K562 (cell line): ENCODE measurements around the gene TNFRSF18. TPM values are rescaled to one million over a fixed set of nuclear protein-coding genes. Genes with fewer than 3 reads are reported as not detected.

Source experiments
- CBFA2T3 ChIP-seq: fragments of 450-650 bp; IDR thresholded peaks from 2 replicates; pipeline ENCODE4 v1.6.1; 2017
- CHD7 ChIP-seq: fragments of 200-600 bp; sonication (generic); IDR thresholded peaks from one replicate; pipeline ENCODE4 v1.6.1; 2012; ENCODE audit warnings: mild to moderate bottlenecking, low read depth, low read length, inconsistent platforms
- DDX20 ChIP-seq: fragments of 450-650 bp; IDR thresholded peaks from 2 replicates; pipeline ENCODE4 v1.6.1; 2016; ENCODE audit warnings: missing genetic modification characterization, low read depth, mild to moderate bottlenecking, missing compliant biosample characterization, moderate library complexity
- EHMT2 ChIP-seq: fragments of 450-650 bp; IDR thresholded peaks from 2 replicates; pipeline ENCODE4 v1.6.1; 2018; ENCODE audit warnings: antibody characterized with exemption
- FOXM1 ChIP-seq, 2 experiments: fragments of 450-650 bp in 1 of 2; sonication (generic) in 1 of 2; formaldehyde crosslinking in 1 of 2; IDR thresholded peaks; 2 replicates each; pipeline versions ENCODE4 v1.6.1 to v1.9.0; 2017 to 2022; ENCODE audit warnings: low read depth in 2 of 2, mild to moderate bottlenecking in 2 of 2, missing genetic modification reagents in 1 of 2, moderate library complexity in 1 of 2
- HDAC2 ChIP-seq: fragments of 450-650 bp; IDR thresholded peaks from 2 replicates; pipeline ENCODE4 v1.6.1; 2016; ENCODE audit warnings: mild to moderate bottlenecking
- MAFK ChIP-seq: IDR thresholded peaks from 2 replicates; pipeline ENCODE4 v1.6.1; 2011; ENCODE audit warnings: low read length, improper control_type of control experiment
- MCM5 ChIP-seq: fragments of 450-650 bp; IDR thresholded peaks from 2 replicates; pipeline ENCODE4 v1.6.1; 2016; ENCODE audit warnings: low read depth
- MTA3 ChIP-seq: fragments of 450-650 bp; formaldehyde crosslinking; IDR thresholded peaks from 2 replicates; pipeline ENCODE4 v1.6.1; 2017; ENCODE audit warnings: mild to moderate bottlenecking, borderline replicate concordance
- PHB ChIP-seq: fragments of 250-450 bp; sonication (Bioruptor Pico); IDR thresholded peaks from 2 replicates; pipeline ENCODE4 v1.5.0; 2021
- PHF8 ChIP-seq: fragments of 200-600 bp; sonication (generic); IDR thresholded peaks from 2 replicates; pipeline ENCODE4 v1.6.1; 2012; ENCODE audit warnings: mixed run types, mild to moderate bottlenecking, inconsistent platforms, low read length, moderate library complexity, borderline replicate concordance
- SIRT6 ChIP-seq: IDR thresholded peaks from one replicate; pipeline ENCODE4 v1.6.1; 2012; ENCODE audit warnings: low read depth, mild to moderate bottlenecking, control low read depth, inconsistent platforms, low read length, moderate library complexity
- ZBTB33 ChIP-seq: sonication (generic); formaldehyde crosslinking; IDR thresholded peaks from 2 replicates; pipeline ENCODE4 v1.8.1; 2023; ENCODE audit warnings: mild to moderate bottlenecking, missing genetic modification reagents
- ZNF644 ChIP-seq: fragments of 200-800 bp; sonication (Bioruptor generic); IDR thresholded peaks from 2 replicates; pipeline ENCODE4 v1.6.1; 2016; ENCODE audit warnings: low read depth, missing genetic modification characterization, missing compliant biosample characterization
- ZNF717 ChIP-seq: fragments of 250-450 bp; sonication (Bioruptor Pico); IDR thresholded peaks from 2 replicates; pipeline ENCODE4 v1.5.0; 2021
- polyA plus RNA-seq, 8 experiments: library from polyadenylated mRNA; depleted of rRNA in 4 of 8; stranded (reverse) in 5 of 8; unstranded in 3 of 8; fragments of >200 nt; fragmentation: Nextera tagmentation in 2 of 8; fragmentation: Illumina TruSeq in 1 of 8; extraction: Ambion mirVana in 2 of 8; extraction: Trizol in 1 of 8; gene quantifications; 2 replicates each; pipeline versions ENCODE4 v1.2.1 to v1.2.3, GENCODE V29; 2011 to 2014; ENCODE audit warnings: inconsistent platforms in 1 of 8, missing spikeins in 1 of 8
- total RNA-seq, 7 experiments: library from RNA; depleted of rRNA in 6 of 7; stranded (reverse); fragments of >200 nt in 6 of 7; fragmentation: Illumina TruSeq in 2 of 7; extraction: Trizol in 2 of 7; gene quantifications; 2 replicates each; pipeline versions ENCODE4 v1.2.1 to v1.2.3, GENCODE V29; 2011 to 2021; ENCODE audit warnings: low replicate concordance in 1 of 7

The TNFRSF18 gene
- total and polyA plus RNA-seq, 9 of the 15 experiments (the other 6 are each of a cell fraction or from before 2014, with no cell fraction given), result 0.24 to 0.27 TPM; not detected in 7

GRCh38 chr1:1203561-1204424 is 2.6 kb downstream of the TNFRSF18 start (continued):
- TF ChIP-seq CHD7, result no peak
- TF ChIP-seq EHMT2, result no peak
- TF ChIP-seq ZNF717 (CRISPR knock-in tag), result no peak
- no peak for TF ChIP-seq DDX20 (tag)
- TF ChIP-seq ZBTB33 (CRISPR knock-in tag), result peak; percentile 58; the same call in 1 of the 2 replicates
- TF ChIP-seq ZNF644 (tag), result no peak
- TF ChIP-seq PHF8, result no peak
- no peak for TF ChIP-seq MTA3
- no peak for TF ChIP-seq PHB
- no peak for TF ChIP-seq SIRT6
- TF ChIP-seq FOXM1 (IDR thresholded peaks at IDR 0.05; ENCODE audit: low read depth), result no peak
- 0 out of 2 replicates have a peak, but pooled peaks have one; percentile 42 for TF ChIP-seq FOXM1 (CRISPR knock-in tag; IDR thresholded peaks at IDR 0.05; ENCODE audit: low read depth)
- peak; percentile 24; the same call in 1 of the 2 replicates for TF ChIP-seq CBFA2T3
- TF ChIP-seq MAFK, result no peak
- no peak for TF ChIP-seq HDAC2
- TF ChIP-seq MCM5, result no peak
